ENCODE results near the gene OMP. TPM values are rescaled to one million over a fixed set of nuclear protein-coding genes. Genes with fewer than 3 reads are reported as not detected.

The OMP gene
- total and polyA plus RNA-seq, 2 of the 4 experiments (the other 2 are of a cell fraction) = 0.27 TPM; not detected in 1

GRCh38 chr11:77057938-77058474, 44.6 kb upstream of the OMP start:
- no peaks in the 10 kb centered on the region for H3K9me1 ChIP-seq (ENCODE audit: insufficient read depth, low read length)
- H3K14ac ChIP-seq (replicated peaks; ENCODE audit: low read depth, low read length) = no peak overlapping the region
- no peaks in the 10 kb centered on the region for H3K36me3 ChIP-seq (ENCODE audit: control insufficient read depth, insufficient read depth, low read length)
- no peak overlapping the region for H2BK20ac ChIP-seq (ENCODE audit: low read depth, low read length)
- no peaks in the 10 kb centered on the region for H4K20me1 ChIP-seq (ENCODE audit: insufficient read depth, low read length)
- H3K79me1 ChIP-seq (ENCODE audit: low read depth in 1 of 2, low read length in 2 of 2) = no peaks in the 10 kb centered on the region
- no peak overlapping the region for H3K56ac ChIP-seq (ENCODE audit: extremely low read depth, insufficient read depth, low read length)
- no peak overlapping the region for H2AK9ac ChIP-seq (replicated peaks; ENCODE audit: low read depth, low read length, poor library complexity)
- ChIA-PET CTCF (interaction anchor here (0.6 to 0.8 kb wide), 2 partner anchors 10 to 319 kb away, joined by 3 read pairs; no protein-coding TSS in a partner anchor), POLR2A (ENCODE audit: unreplicated experiment) (no interaction called here)
- no peaks in the 10 kb centered on the region for H3K4me1 ChIP-seq (ENCODE audit: control insufficient read depth, insufficient read depth, low read length)
- H3K4me3 ChIP-seq (ENCODE audit: insufficient read depth, low read depth, low read length) = no peak overlapping the region
- no peak overlapping the region for H3K18ac ChIP-seq (ENCODE audit: low read depth, low read length)
- peaks cover 15% of the 10 kb centered on the region for H3K27me3 ChIP-seq (ENCODE audit: control insufficient read depth, insufficient read depth, low read length)
- dilution Hi-C loops (cut with HindIII; ENCODE audit: low sequenced_read_pairs, unreplicated experiment) = no loop called here
- no TSS peak for BruUV-seq (replicated peaks)
- no peak overlapping the region for H3K4ac ChIP-seq (ENCODE audit: low read depth, low read length)
- no peak overlapping the region for H2AFZ ChIP-seq (replicated peaks; ENCODE audit: low read length, poor library complexity)
- WGBS, 2 experiments (ENCODE audit: extremely low coverage in 2 of 2, insufficient read length in 1 of 2) = no CpG with 5 or more reads among the region's 9 CpGs
- no peak overlapping the region for H3K27ac ChIP-seq (ENCODE audit: insufficient read depth, low read length)
- no peak overlapping the region for H4K91ac ChIP-seq (ENCODE audit: insufficient read depth, low read depth, low read length)
- H2BK120ac ChIP-seq (ENCODE audit: low read depth, low read length) = no peak overlapping the region
- intact Hi-C loops (cut with micrococcal nuclease) = no loop called here
- no peak for ATAC-seq (ENCODE audit: low read depth)
- no peak for TF ChIP-seq RFX5 (IDR thresholded peaks at IDR 0.05; ENCODE audit: low read depth, low read length)
- no peak for TF ChIP-seq FOS (IDR thresholded peaks at IDR 0.05; ENCODE audit: low read depth, low read length)
- no peak for TF ChIP-seq BHLHE40 (IDR thresholded peaks at IDR 0.05; ENCODE audit: low read depth, low read length)
- TF ChIP-seq MXI1 (IDR thresholded peaks at IDR 0.05; ENCODE audit: borderline replicate concordance, low read depth, low read length) = no peak
- no peak for TF ChIP-seq SMC3 (IDR thresholded peaks at IDR 0.05; ENCODE audit: low read depth, low read length)
- no peak for TF ChIP-seq RAD21 (IDR thresholded peaks at IDR 0.05; ENCODE audit: low read length)
- TF ChIP-seq MAFK (IDR thresholded peaks at IDR 0.05; ENCODE audit: low read depth, low read length) = no peak
- TF ChIP-seq CTCF (conservative IDR thresholded peaks at IDR 0.05; ENCODE audit: low read depth, low read length) = no peak
- TF ChIP-seq CEBPB (IDR thresholded peaks at IDR 0.05; ENCODE audit: low read depth, low read length) = no peak
- TF ChIP-seq POLR2A (IDR thresholded peaks at IDR 0.05; ENCODE audit: low read depth, low read length) = no peak
- no peak for TF ChIP-seq MAZ (IDR thresholded peaks at IDR 0.05; ENCODE audit: borderline replicate concordance, low read depth, low read length)
- TF ChIP-seq NFE2L2 (IDR thresholded peaks at IDR 0.05; ENCODE audit: low read depth, low read length) = no peak
- no peak overlapping the region for H2BK5ac ChIP-seq (ENCODE audit: low read depth, low read length, poor library complexity, severe bottlenecking)
- H3K23ac ChIP-seq (ENCODE audit: low read depth, low read length) = no peak overlapping the region
- H4K8ac ChIP-seq (ENCODE audit: low read depth in 2 of 2, low read length in 2 of 2) = no peak overlapping the region
- no peak overlapping the region for H2BK15ac ChIP-seq (ENCODE audit: low read depth, low read length)
- no peak overlapping the region for H2AK5ac ChIP-seq (ENCODE audit: low read depth, low read length)
- no peak overlapping the region for H3K9ac ChIP-seq (ENCODE audit: low read depth, low read length)
- in situ Hi-C loops (cut with MboI; ENCODE audit: low sequenced_read_pairs) = no loop called here
- H3K9me3 ChIP-seq (ENCODE audit: control insufficient read depth, insufficient read depth, low read length) = peaks cover 15% of the 10 kb centered on the region
- no peak overlapping the region for H4K5ac ChIP-seq (ENCODE audit: low read depth, low read length)
- DNase-seq = no peak
- H3K4me2 ChIP-seq (ENCODE audit: low read depth, low read length) = no peak overlapping the region

Measured in IMR-90 (cell line).